Skeletal muscle tissue (tissue), 4 donors: ENCODE measurements around the gene RPL36A. TPM values are rescaled to one million over a fixed set of nuclear protein-coding genes. Genes with fewer than 3 reads are reported as not detected.

Source experiments
- H3K27ac ChIP-seq: one replicate; pipeline ENCODE4 v1.7.0; 2013; ENCODE audit warnings: mild to moderate bottlenecking, low read depth, low read length, inconsistent platforms
- H3K27me3 ChIP-seq, 3 donors: one replicate each; pipeline ENCODE4 v1.7.0; 2013; ENCODE audit warnings: low read length in 3 of 3; ENCODE audit not compliant: control insufficient read depth in 3 of 3, insufficient read depth in 3 of 3
- H3K36me3 ChIP-seq, 3 donors: one replicate each; pipeline ENCODE4 v1.7.0; 2013; ENCODE audit warnings: low read length in 3 of 3; ENCODE audit not compliant: control insufficient read depth in 3 of 3, insufficient read depth in 3 of 3
- H3K4me1 ChIP-seq, 3 donors: one replicate each; pipeline ENCODE4 v1.7.0; 2013; ENCODE audit warnings: low read length in 3 of 3, mild to moderate bottlenecking in 3 of 3; ENCODE audit not compliant: control insufficient read depth in 3 of 3, insufficient read depth in 3 of 3
- H3K4me3 ChIP-seq, 3 donors: one replicate each; pipeline ENCODE4 v1.7.0; 2013; ENCODE audit warnings: low read length in 3 of 3
- H3K9ac ChIP-seq, 3 donors: one replicate each; pipeline ENCODE4 v1.7.0; 2013; ENCODE audit warnings: low read length in 3 of 3, mild to moderate bottlenecking in 3 of 3, moderate library complexity in 2 of 3, low read depth in 1 of 3
- H3K9me3 ChIP-seq, 3 donors: one replicate each; pipeline ENCODE4 v1.7.0; 2013; ENCODE audit warnings: low read length in 3 of 3; ENCODE audit not compliant: control insufficient read depth in 3 of 3
- total RNA-seq: library from RNA; depleted of rRNA; stranded (reverse); fragments of >200 nt; gene quantifications from one replicate; pipeline ENCODE4 v1.2.3, GENCODE V29; 2014
- donor health status: Osteomylitis.

RPL36A gene
- total RNA-seq, 1 donor from 2014 or later, result 349 TPM

- H3K4me1 ChIP-seq, result peaks cover 2 to 8% (median 3%) of the 10 kb centered on the region in 3 donors
- H3K27me3 ChIP-seq, result no peaks in the 10 kb centered on the region
- H3K27ac ChIP-seq, result no peak overlapping the region
- H3K9me3 ChIP-seq, result no peaks in the 10 kb centered on the region
- peaks cover 0 to 5% (median 4%) of the 10 kb centered on the region in 3 donors for H3K36me3 ChIP-seq
- H3K9ac ChIP-seq, result peak overlapping the region in 2 of 3 donors; percentile 80
- H3K4me3 ChIP-seq, result peak overlapping the region in 2 of 3 donors; percentile 72 to 76
Measured at GRCh38 chrX:101391831-101392230, 1.0 kb downstream of the RPL36A start.

GRCh38 chrX:101393530-101394305 lies 2.9 kb downstream of the RPL36A start:
- H3K27me3 ChIP-seq, result no peaks in the 10 kb centered on the region
- no peak overlapping the region for H3K27ac ChIP-seq
- peaks cover 2 to 8% (median 3%) of the 10 kb centered on the region in 3 donors for H3K4me1 ChIP-seq
- no peak overlapping the region for H3K4me3 ChIP-seq
- no peak overlapping the region for H3K9ac ChIP-seq
- H3K9me3 ChIP-seq, result no peaks in the 10 kb centered on the region
- H3K36me3 ChIP-seq, result peaks cover 0 to 5% (median 4%) of the 10 kb centered on the region in 3 donors

- H3K4me3 ChIP-seq, result no peak overlapping the region
- no peaks in the 10 kb centered on the region for H3K9me3 ChIP-seq
- H3K9ac ChIP-seq, result no peak overlapping the region
- peaks cover 2 to 8% (median 3%) of the 10 kb centered on the region in 3 donors for H3K4me1 ChIP-seq
- no peak overlapping the region for H3K27ac ChIP-seq
- H3K36me3 ChIP-seq, result peaks cover 0 to 5% (median 4%) of the 10 kb centered on the region in 3 donors
- H3K27me3 ChIP-seq, result no peaks in the 10 kb centered on the region
Measured at GRCh38 chrX:101394372-101394771, 3.6 kb downstream of the RPL36A start.

- Histone ChIP-seq H3K27me3 (no peaks in the 10 kb centered on the region), H3K4me3 (no peak overlapping the region), H3K9me3 (no peaks in the 10 kb centered on the region), H3K9ac (no peak overlapping the region), H3K27ac (no peak overlapping the region), H3K36me3 (peaks cover 0 to 7% (median 5%) of the 10 kb centered on the region in 3 donors), H3K4me1 (peaks cover 0 to 8% (median 3%) of the 10 kb centered on the region in 3 donors)
Measured at GRCh38 chrX:101395789-101396188, 5.0 kb downstream of the RPL36A start.

GRCh38 chrX:101397779-101398178 lies 7.0 kb downstream of the RPL36A start:
- Histone ChIP-seq H3K27me3 (no peaks in the 10 kb centered on the region), H3K27ac (no peak overlapping the region), H3K4me3 (no peak overlapping the region), H3K36me3 (peaks cover 0 to 11% (median 7%) of the 10 kb centered on the region in 3 donors), H3K4me1 (no peaks in the 10 kb centered on the region), H3K9me3 (no peaks in the 10 kb centered on the region), H3K9ac (no peak overlapping the region)

GRCh38 chrX:101398694-101399093 lies 7.9 kb downstream of the RPL36A start:
- Histone ChIP-seq H3K27me3 (no peaks in the 10 kb centered on the region), H3K4me1 (no peaks in the 10 kb centered on the region), H3K27ac (no peak overlapping the region), H3K9me3 (no peaks in the 10 kb centered on the region), H3K4me3 (no peak overlapping the region), H3K36me3 (peaks cover 0 to 11% (median 7%) of the 10 kb centered on the region in 3 donors), H3K9ac (no peak overlapping the region)

GRCh38 chrX:101399825-101400224 lies 9.0 kb downstream of the RPL36A start:
- Histone ChIP-seq H3K9me3 (no peaks in the 10 kb centered on the region), H3K36me3 (peaks cover 0 to 11% (median 7%) of the 10 kb centered on the region in 3 donors), H3K27ac (no peak overlapping the region), H3K9ac (no peak overlapping the region), H3K4me1 (no peaks in the 10 kb centered on the region), H3K27me3 (no peaks in the 10 kb centered on the region), H3K4me3 (no peak overlapping the region)

GRCh38 chrX:101407167-101407747 lies 16.4 kb downstream of the RPL36A start:
- H3K27me3 ChIP-seq, result no peaks in the 10 kb centered on the region
- peaks cover 12 to 18% (median 13%) of the 10 kb centered on the region in 3 donors for H3K4me1 ChIP-seq
- H3K27ac ChIP-seq, result peak overlapping the region; percentile 90
- peak overlapping the region; percentile 92 to 95 (median 93) for H3K4me3 ChIP-seq
- peak overlapping the region; percentile 81 to 87 (median 84) for H3K9ac ChIP-seq
- no peaks in the 10 kb centered on the region for H3K9me3 ChIP-seq
- peaks cover 0 to 4% (median 2%) of the 10 kb centered on the region in 3 donors for H3K36me3 ChIP-seq

- Histone ChIP-seq H3K4me3 (peak within 1 kb of the TSS; percentile 92 to 95 (median 93)), H3K36me3 (peaks cover 2 to 8% (median 5%) of the 10 kb centered on the region in 3 donors), H3K4me1 (peaks cover 13 to 24% (median 18%) of the 10 kb centered on the region in 3 donors), H3K27ac (peak within 1 kb of the TSS; percentile 90), H3K9me3 (no peaks in the 10 kb centered on the region), H3K27me3 (no peaks in the 10 kb centered on the region), H3K9ac (peak within 1 kb of the TSS; percentile 81 to 92 (median 86))
Measured at GRCh38 chrX:101407748-101408531, 17.1 kb downstream of the RPL36A start, which contains the start of the genes GLA and HNRNPH2. TSS of gene GLA (minus strand) at chrX:101407925. CDS start at chrX:101407903, 22 bp downstream. TSS of gene HNRNPH2 (plus strand) at chrX:101408222. CDS start at chrX:101411989, 3,767 bp downstream.
